IPS-20b (cell line): ENCODE data around the gene PKIB.

Experiments used
- H3K27ac ChIP-seq: one replicate; pipeline ENCODE4 v1.5.1; 2013; ENCODE audit warnings: low read length
- H3K27me3 ChIP-seq: 2 replicates; pipeline ENCODE4 v1.6.1; 2013; ENCODE audit warnings: mild to moderate bottlenecking, low read length, inconsistent platforms; ENCODE audit not compliant: insufficient read depth
- H3K36me3 ChIP-seq: 2 replicates; pipeline ENCODE4 v1.6.1; 2013; ENCODE audit warnings: low read depth, mild to moderate bottlenecking, inconsistent platforms, low read length, moderate library complexity; ENCODE audit not compliant: insufficient read depth
- H3K4me1 ChIP-seq: 2 replicates; pipeline ENCODE4 v1.6.1; 2013; ENCODE audit warnings: mild to moderate bottlenecking, control low read depth, inconsistent platforms, low read length, moderate library complexity; ENCODE audit not compliant: insufficient read depth
- H3K4me3 ChIP-seq: 2 replicates; pipeline ENCODE4 v1.5.1; 2013; ENCODE audit warnings: mild to moderate bottlenecking, low read length, inconsistent platforms
- H3K9ac ChIP-seq: 2 replicates; pipeline ENCODE4 v1.6.1; 2013; ENCODE audit warnings: low read depth, mild to moderate bottlenecking, inconsistent platforms, low read length, moderate library complexity
- H3K9me3 ChIP-seq: 2 replicates; pipeline ENCODE4 v1.6.1; 2013; ENCODE audit warnings: mild to moderate bottlenecking, low read depth, low read length, inconsistent platforms; ENCODE audit not compliant: insufficient read depth

PKIB gene

DNA sequence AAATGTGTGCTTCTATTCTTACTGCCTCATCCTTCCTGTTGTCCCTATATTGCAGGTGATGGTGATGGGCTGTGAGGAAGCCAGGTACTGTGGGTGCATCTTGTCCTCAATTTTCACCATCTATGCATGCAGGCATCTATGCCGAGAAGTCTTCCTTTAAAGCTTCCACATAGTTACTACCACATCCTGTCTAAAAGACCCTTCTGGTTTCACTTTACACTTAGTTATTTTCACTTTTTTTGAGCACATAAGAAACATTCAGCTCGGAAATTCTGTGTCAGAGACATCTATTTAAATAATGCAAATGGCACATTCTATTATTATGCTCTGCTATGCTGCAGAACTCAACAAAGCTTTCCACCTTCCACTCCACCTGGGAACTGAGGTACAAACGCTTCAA lies 141.1 kb downstream of the PKIB start:
- peaks cover 19% of the 10 kb centered on the region for H3K27me3 ChIP-seq
- H3K4me3 ChIP-seq, result no peak overlapping the region
- no peak overlapping the region for H3K9ac ChIP-seq
- H3K9me3 ChIP-seq, result no peaks in the 10 kb centered on the region; the same call in 1 of the 2 replicates
- no peak overlapping the region for H3K27ac ChIP-seq
- H3K36me3 ChIP-seq, result no peaks in the 10 kb centered on the region
- H3K4me1 ChIP-seq, result peaks cover 19% of the 10 kb centered on the region; the same call in 1 of the 2 replicates

DNA sequence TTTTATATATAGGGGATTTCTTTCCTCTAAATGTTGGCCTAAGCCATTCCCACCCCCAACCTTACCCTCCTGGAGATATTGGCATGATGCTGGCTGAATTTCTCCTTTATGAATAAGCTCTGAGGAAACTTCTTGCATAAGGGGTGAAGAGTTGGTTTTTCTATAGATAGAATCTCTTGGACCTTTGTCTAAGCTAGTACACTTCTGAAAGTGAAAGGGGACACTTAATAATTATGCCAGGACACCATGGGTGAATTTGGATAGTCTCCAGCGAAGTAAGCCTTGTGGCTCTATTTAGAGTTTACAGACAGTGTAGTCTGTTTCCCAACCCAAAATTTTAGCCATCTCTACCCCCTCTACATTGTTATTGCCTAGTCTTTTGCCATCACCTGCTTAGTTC lies 142.3 kb downstream of the PKIB start:
- H3K27me3 ChIP-seq, result peaks cover 31% of the 10 kb centered on the region
- H3K4me1 ChIP-seq, result peaks cover 19% of the 10 kb centered on the region; the same call in 1 of the 2 replicates
- no peaks in the 10 kb centered on the region for H3K36me3 ChIP-seq
- no peak overlapping the region for H3K4me3 ChIP-seq
- no peak overlapping the region for H3K9ac ChIP-seq
- no peaks in the 10 kb centered on the region; the same call in 1 of the 2 replicates for H3K9me3 ChIP-seq
- H3K27ac ChIP-seq, result no peak overlapping the region

DNA sequence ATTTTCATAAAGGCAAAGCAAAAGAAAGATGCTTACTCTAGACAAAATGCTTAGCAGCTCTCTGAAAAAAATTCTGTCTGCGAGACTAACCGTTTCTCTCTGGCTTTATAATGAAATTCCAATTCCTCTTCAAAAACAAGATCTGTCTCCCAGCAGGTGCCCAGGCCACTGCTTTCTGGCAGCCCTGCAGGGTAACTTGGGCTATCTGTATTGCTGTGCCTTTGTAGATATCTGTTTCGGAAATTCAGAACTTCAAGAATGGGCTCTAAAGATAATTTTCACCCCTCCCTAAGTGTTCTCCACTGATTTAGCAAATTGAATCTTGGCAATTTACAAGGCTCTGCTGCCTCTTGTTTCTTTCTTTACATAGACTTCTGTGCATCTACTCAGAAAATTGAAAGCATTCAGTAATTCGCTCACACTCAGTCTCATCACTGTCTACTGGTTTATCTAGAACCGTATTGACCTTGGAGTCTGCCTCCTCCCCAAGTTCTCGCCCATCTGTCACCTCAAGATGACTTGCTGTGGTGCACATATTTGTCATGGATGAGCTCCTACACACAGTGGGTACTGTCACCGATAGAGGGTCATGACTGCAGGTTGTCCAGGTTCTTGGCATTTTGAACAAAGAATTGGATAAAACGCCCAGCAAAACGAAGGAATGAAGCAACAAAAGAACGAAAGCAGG lies 142.9 kb downstream of the PKIB start:
- H3K27ac ChIP-seq, result no peak overlapping the region
- H3K4me1 ChIP-seq, result peaks cover 19% of the 10 kb centered on the region; the same call in 1 of the 2 replicates
- H3K36me3 ChIP-seq, result no peaks in the 10 kb centered on the region
- no peak overlapping the region; the same call in 1 of the 2 replicates for H3K4me3 ChIP-seq
- no peak overlapping the region for H3K9ac ChIP-seq
- no peaks in the 10 kb centered on the region; the same call in 1 of the 2 replicates for H3K9me3 ChIP-seq
- peaks cover 35% of the 10 kb centered on the region for H3K27me3 ChIP-seq

DNA sequence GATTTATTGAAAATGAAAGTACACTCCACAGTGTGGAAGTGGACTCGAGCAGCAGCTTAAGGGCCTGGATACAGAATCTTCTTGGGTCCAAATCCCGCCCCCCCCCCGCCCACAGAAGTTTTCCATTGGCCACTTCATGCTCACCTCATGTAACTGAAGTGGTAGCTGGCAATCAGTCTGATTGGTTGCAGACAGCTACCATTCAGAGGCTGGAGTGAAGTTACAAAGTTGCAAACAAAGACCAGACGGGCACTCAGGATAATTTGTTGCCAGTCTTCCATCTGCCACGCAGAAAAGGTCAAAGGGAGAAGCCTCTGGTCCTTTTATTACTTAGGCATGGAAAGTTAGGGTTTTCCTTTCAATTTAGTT lies 143.5 kb downstream of the PKIB start:
- Histone ChIP-seq H3K4me3 (no peak overlapping the region), H3K9me3 (no peaks in the 10 kb centered on the region; the same call in 1 of the 2 replicates), H3K27ac (no peak overlapping the region), H3K36me3 (no peaks in the 10 kb centered on the region), H3K4me1 (peaks cover 19% of the 10 kb centered on the region; the same call in 1 of the 2 replicates), H3K27me3 (peaks cover 39% of the 10 kb centered on the region), H3K9ac (no peak overlapping the region)

DNA sequence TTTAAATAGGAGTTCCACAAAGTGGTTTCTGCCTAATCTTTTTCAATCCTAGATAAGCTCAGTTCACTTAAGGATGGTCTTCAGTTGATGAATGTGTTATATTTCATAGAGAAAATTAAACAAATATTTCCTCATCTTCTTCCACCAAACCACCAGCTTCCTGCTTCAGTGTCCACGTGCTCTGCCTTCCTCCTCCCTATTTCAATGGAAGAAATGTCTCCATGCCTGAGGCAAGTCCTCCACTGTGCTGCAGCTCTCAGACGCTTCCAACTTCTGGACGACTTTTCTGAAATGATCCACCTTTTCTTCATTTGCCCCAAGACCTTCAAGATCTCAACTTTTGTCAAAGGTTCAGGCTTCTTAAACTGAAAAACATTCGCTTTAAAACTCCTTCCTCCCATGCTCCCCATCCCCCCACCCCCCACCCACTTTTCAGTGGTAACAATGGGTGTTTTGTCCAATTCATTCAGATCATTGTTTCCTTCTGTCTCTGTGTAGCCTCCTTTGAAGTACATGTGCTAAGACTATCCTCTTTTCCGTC lies 144.1 kb downstream of the PKIB start:
- H3K4me3 ChIP-seq, result no peak overlapping the region
- H3K27ac ChIP-seq, result no peak overlapping the region
- peaks cover 19% of the 10 kb centered on the region; the same call in 1 of the 2 replicates for H3K4me1 ChIP-seq
- H3K9ac ChIP-seq, result no peak overlapping the region
- H3K36me3 ChIP-seq, result no peaks in the 10 kb centered on the region
- H3K27me3 ChIP-seq, result peaks cover 39% of the 10 kb centered on the region
- H3K9me3 ChIP-seq, result no peaks in the 10 kb centered on the region

DNA sequence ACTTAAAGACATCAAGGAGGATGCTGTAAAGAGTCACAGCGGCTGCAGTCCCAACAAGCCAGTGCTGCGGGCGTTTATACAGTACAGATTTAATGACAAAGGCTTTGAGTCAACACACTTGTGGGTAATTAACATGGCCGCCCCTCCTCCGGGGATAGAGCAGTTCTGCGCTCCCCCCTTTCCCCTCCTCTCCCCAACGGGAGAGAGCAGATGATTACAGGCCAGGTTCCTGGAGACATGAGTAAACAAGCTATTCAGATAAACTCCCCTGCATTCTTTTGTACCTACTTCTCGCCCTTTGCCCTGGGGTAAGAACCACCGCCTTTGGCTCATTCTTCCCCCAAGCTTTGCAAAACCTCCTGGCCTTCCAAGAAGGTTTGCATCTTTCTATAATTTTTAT lies 145.7 kb downstream of the PKIB start:
- no peak overlapping the region for H3K27ac ChIP-seq
- no peak overlapping the region for H3K4me3 ChIP-seq
- peaks cover 39% of the 10 kb centered on the region for H3K27me3 ChIP-seq
- no peaks in the 10 kb centered on the region for H3K36me3 ChIP-seq
- H3K9me3 ChIP-seq, result no peaks in the 10 kb centered on the region
- peaks cover 19% of the 10 kb centered on the region; the same call in 1 of the 2 replicates for H3K4me1 ChIP-seq
- no peak overlapping the region for H3K9ac ChIP-seq

DNA sequence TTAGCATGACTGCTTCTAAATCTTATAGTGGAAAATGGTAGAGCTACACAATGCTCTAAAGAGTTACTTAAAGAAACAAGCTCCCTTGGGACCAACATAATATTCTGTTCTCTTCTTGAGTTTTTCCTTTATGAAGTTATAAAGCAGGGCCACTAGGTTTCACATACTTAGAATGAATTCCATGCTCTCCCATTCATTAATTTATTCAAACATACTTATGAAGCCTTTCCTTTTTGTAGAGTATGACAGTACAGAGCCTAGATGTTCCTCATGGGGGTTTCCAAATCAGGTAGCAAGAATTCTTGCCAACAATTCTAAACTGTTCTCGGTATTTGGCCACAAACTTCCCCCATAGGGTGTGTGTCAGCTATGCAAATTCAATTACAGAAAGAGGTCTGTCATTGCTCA lies 148.7 kb downstream of the PKIB start:
- no peak overlapping the region for H3K27ac ChIP-seq
- H3K9ac ChIP-seq, result no peak overlapping the region
- H3K36me3 ChIP-seq, result no peaks in the 10 kb centered on the region
- H3K9me3 ChIP-seq, result no peaks in the 10 kb centered on the region
- H3K4me3 ChIP-seq, result no peak overlapping the region
- peaks cover 34% of the 10 kb centered on the region for H3K27me3 ChIP-seq
- H3K4me1 ChIP-seq, result no peaks in the 10 kb centered on the region

DNA sequence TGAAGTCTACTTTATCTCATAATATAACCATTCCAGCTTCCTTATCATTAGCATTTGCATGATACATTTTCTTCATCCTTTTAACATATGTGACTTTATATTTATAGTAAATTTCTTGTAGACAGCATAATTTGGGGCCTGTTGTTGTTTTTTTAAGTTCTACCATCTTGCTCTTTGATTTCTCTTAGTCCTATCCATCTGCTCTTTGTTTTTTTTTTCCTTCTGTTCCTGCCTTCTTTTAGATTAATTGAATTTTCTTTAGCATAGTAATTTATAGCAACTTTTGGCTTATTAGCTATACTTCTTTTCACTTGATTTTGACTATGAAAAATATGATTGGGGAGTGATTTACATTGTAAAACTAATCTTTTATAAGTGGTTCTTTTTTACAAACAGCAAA lies 150.1 kb downstream of the PKIB start:
- peaks cover 22% of the 10 kb centered on the region for H3K27me3 ChIP-seq
- H3K9ac ChIP-seq, result no peak overlapping the region
- H3K9me3 ChIP-seq, result no peaks in the 10 kb centered on the region
- no peak overlapping the region for H3K27ac ChIP-seq
- H3K4me3 ChIP-seq, result no peak overlapping the region
- no peaks in the 10 kb centered on the region for H3K4me1 ChIP-seq
- no peaks in the 10 kb centered on the region for H3K36me3 ChIP-seq

DNA sequence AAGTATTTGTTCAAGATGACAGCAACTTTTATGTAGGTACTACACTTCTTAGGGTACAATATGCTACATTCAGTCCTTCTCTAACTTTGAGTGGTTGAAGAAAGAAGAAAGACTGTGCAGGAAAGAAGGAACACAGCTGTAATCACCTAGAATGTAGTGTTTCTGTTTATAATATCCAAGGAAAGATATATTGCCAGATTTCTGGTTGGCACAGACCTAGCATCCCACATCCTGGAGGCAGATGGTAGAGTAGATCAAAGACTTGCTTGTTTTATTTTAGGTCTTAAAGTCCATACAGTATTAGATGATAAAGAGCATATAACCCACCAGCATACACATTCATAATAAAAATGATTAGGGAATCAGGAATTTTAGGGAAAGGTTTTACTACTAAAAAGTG lies 156.1 kb downstream of the PKIB start:
- Histone ChIP-seq H3K27ac (no peak overlapping the region), H3K36me3 (no peaks in the 10 kb centered on the region), H3K9ac (no peak overlapping the region), H3K4me1 (0 out of 2 replicates have a peak, but pooled peaks cover 3% of the 10 kb centered on the region), H3K9me3 (no peaks in the 10 kb centered on the region), H3K4me3 (no peak overlapping the region), H3K27me3 (no peaks in the 10 kb centered on the region)

DNA sequence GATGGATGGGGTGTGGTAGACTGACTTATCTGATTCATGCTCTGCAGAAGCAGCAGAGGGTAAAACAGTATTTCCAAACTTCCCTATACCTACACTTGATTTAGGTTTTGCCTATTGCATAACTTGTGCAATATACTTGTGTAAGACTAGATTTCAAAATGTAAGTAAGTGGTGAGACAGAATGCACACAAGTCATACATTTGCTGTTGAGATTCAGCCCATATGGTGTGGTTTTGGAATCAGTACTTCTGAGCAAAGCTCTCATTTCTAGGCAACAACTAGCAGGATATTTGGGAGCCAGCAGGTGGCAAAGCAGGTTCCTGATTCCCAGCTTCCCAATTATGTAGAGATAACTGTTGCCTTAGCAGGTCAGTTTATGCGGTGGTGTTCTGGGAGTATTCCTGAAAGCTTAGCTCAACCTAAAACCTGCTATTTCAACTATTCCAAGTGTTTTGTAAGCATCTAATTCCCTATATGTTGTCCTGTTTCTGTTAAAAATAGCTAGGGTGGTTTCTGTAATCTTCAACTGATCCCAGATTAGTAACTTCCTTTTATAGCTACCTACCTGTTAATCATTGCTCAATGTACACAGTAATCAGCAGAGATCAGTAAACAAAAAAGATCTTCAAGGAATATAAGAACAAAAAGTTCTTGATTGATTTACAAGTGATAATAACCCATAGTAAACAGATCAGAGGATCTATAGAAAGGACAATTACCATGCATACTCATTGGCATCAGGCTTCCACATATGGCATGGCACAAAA lies 160.8 kb downstream of the PKIB start:
- no peaks in the 10 kb centered on the region for H3K27me3 ChIP-seq

DNA sequence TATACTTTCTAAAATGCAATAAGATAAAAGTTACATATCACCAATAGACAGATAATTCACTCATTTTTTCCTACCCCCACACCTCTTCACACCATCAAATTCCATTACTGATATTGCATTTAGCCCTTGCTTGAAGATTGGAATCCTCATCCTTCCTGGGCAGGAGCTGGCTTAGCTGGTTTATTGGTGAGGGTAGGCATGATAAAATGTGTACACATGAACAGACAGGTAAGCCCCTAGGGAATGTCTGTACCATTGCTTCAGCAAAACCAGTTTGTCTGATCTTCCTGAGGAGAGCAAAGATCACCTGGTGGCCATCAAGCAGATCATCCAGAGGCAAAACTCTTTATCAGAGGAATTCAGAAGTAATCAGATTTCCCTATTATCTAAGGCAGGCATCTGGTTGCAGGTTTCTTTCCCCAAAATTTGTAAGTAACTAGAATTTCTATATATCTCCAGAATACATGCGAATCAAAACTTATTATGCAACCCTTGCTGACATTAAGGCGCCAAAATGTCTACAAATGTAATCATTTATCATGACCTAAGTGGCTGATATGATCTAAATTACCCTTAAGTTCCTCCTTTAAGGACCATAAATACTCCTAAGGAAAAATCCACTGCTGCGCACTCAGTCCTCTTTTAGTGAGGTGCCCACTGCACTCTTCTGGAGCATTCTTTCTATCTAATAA lies 162.7 kb downstream of the PKIB start:
- no peak overlapping the region for H3K4me3 ChIP-seq
- H3K27me3 ChIP-seq, result no peaks in the 10 kb centered on the region
- H3K36me3 ChIP-seq, result no peaks in the 10 kb centered on the region
- H3K4me1 ChIP-seq, result peaks cover 3% of the 10 kb centered on the region; the same call in 1 of the 2 replicates
- no peak overlapping the region for H3K9ac ChIP-seq
- no peak overlapping the region for H3K27ac ChIP-seq
- no peaks in the 10 kb centered on the region for H3K9me3 ChIP-seq

More for the DNA sequence above, 160.8 kb downstream of the PKIB start:
- 0 out of 2 replicates have a peak, but pooled peaks cover 3% of the 10 kb centered on the region for H3K4me1 ChIP-seq
- H3K9ac ChIP-seq, result no peak overlapping the region
- no peak overlapping the region for H3K27ac ChIP-seq
- H3K36me3 ChIP-seq, result no peaks in the 10 kb centered on the region
- no peaks in the 10 kb centered on the region for H3K9me3 ChIP-seq
- no peak overlapping the region for H3K4me3 ChIP-seq
